H1 (cell line): Measurements from ENCODE around the gene COLEC12. TPM values are rescaled to one million over a fixed set of nuclear protein-coding genes. Genes with fewer than 3 reads are reported as not detected.

Experiments
- CTCF ChIA-PET: fragments of 300-600 bp; sonication (Branson Sonifier 250); formaldehyde crosslinking; loops from one replicate; lab custom pipeline; 2021; ENCODE audit not compliant: partially characterized antibody; lab: Charles Lee
- POLR2A ChIA-PET: fragments of 300-600 bp; sonication (Branson Sonifier 250); formaldehyde crosslinking; loops from one replicate; lab custom pipeline; 2021; ENCODE audit warnings: inconsistent platforms; ENCODE audit not compliant: partially characterized antibody; lab: Charles Lee
- DNase-seq, 2 experiments: peaks; one replicate each; pipeline versions ENCODE4 v3.0.0 to v3.0.0-alpha.2; 2010 to 2022; ENCODE audit warnings: low spot score in 2 of 2, low read depth in 1 of 2, mixed read lengths in 1 of 2
- FAIRE-seq: peaks from 2 replicates; lab custom pipeline; 2011; peaks lifted over from hg19 to GRCh38; lab: Jason Lieb, UNC
- H2AFZ ChIP-seq: 2 replicates; pipeline ENCODE4 v1.8.1; 2012; ENCODE audit warnings: low read length, inconsistent platforms
- H2AK5ac ChIP-seq: 2 replicates; pipeline ENCODE4 v1.6.1; 2013; ENCODE audit warnings: low read depth, low read length
- H2BK120ac ChIP-seq: replicated peaks from 2 replicates; pipeline ENCODE3; 2013; ENCODE audit warnings: low read depth, low read length, inconsistent platforms
- H2BK12ac ChIP-seq: 2 replicates; pipeline ENCODE4 v1.6.1; 2013; ENCODE audit warnings: low read depth, low read length
- H2BK15ac ChIP-seq: 2 replicates; pipeline ENCODE4 v1.6.1; 2013; ENCODE audit warnings: low read length
- H2BK20ac ChIP-seq: 2 replicates; pipeline ENCODE4 v1.6.1; 2013; ENCODE audit warnings: low read length
- H2BK5ac ChIP-seq: 2 replicates; pipeline ENCODE4 v1.6.1; 2013; ENCODE audit warnings: low read depth, low read length
- H3K14ac ChIP-seq: 2 replicates; pipeline ENCODE4 v1.6.1; 2013; ENCODE audit warnings: inconsistent platforms; ENCODE audit not compliant: insufficient read length
- H3K18ac ChIP-seq: 2 replicates; pipeline ENCODE4 v1.6.1; 2013; ENCODE audit warnings: low read length; ENCODE audit errors: extremely low read depth
- H3K23ac ChIP-seq: 2 replicates; pipeline ENCODE4 v1.6.1; 2013; ENCODE audit warnings: inconsistent platforms; ENCODE audit not compliant: insufficient read length
- H3K23me2 ChIP-seq: 2 replicates; pipeline ENCODE4 v1.6.1; 2013; ENCODE audit warnings: low read depth, low read length
- H3K27ac ChIP-seq: 2 replicates; pipeline ENCODE4 v1.6.1; 2011; ENCODE audit warnings: low read depth, low read length, inconsistent platforms
- H3K27me3 ChIP-seq, 4 experiments: replicated peaks in 1 of 4; 1 replicate in 1 of 4; 2 replicates in 3 of 4; pipeline versions ENCODE4 v1.6.1 to v1.8.1; 2011 to 2013; ENCODE audit warnings: low read length in 3 of 4, mild to moderate bottlenecking in 3 of 4, inconsistent platforms in 2 of 4, mixed read lengths in 2 of 4, moderate library complexity in 1 of 4; ENCODE audit not compliant: control insufficient read depth in 3 of 4, insufficient read depth in 3 of 4; ENCODE audit errors: extremely low read depth in 1 of 4
- H3K36me3 ChIP-seq, 4 experiments: 2 replicates each; pipeline versions ENCODE4 v1.6.1 to v1.8.1; 2011 to 2013; ENCODE audit warnings: mild to moderate bottlenecking in 4 of 4, low read length in 3 of 4, moderate library complexity in 2 of 4, control low read depth in 1 of 4, inconsistent platforms in 1 of 4; ENCODE audit not compliant: insufficient read depth in 4 of 4, control insufficient read depth in 2 of 4
- H3K4ac ChIP-seq: replicated peaks from 2 replicates; pipeline ENCODE3; 2013; ENCODE audit warnings: low read length, low read depth, mixed read lengths, inconsistent platforms; ENCODE audit not compliant: insufficient read length
- H3K4me1 ChIP-seq, 4 experiments: replicated peaks in 1 of 4; 1 replicate in 1 of 4; 2 replicates in 3 of 4; pipeline versions ENCODE4 v1.6.1 to v1.8.1; 2011 to 2013; ENCODE audit warnings: low read length in 3 of 4, inconsistent platforms in 2 of 4, mixed read lengths in 1 of 4; ENCODE audit not compliant: insufficient read depth in 4 of 4, control insufficient read depth in 3 of 4
- H3K4me2 ChIP-seq, 2 experiments: 2 replicates each; pipeline versions ENCODE4 v1.6.1 to v1.8.1; 2011 to 2013; ENCODE audit warnings: low read depth in 2 of 2, low read length in 2 of 2, control low read depth in 1 of 2, inconsistent platforms in 1 of 2, mild to moderate bottlenecking in 1 of 2; ENCODE audit not compliant: insufficient read depth in 1 of 2
- H3K4me3 ChIP-seq, 4 experiments: fragments of 200-600, 300-600 bp in 1 of 4; sonication (generic), shearing (Covaris generic), sonication (Bioruptor Twin) in 1 of 4; 2 replicates each; pipeline versions ENCODE4 v1.5.1 to v1.8.1; 2011 to 2016; ENCODE audit warnings: low read length in 4 of 4, low read depth in 3 of 4, control low read depth in 2 of 4, inconsistent platforms in 2 of 4, mild to moderate bottlenecking in 2 of 4, mixed read lengths in 1 of 4, moderate library complexity in 1 of 4; ENCODE audit not compliant: insufficient read depth in 2 of 4; ENCODE audit errors: extremely low read depth in 1 of 4
- H3K56ac ChIP-seq: replicated peaks from 2 replicates; pipeline ENCODE3; 2013; ENCODE audit warnings: low read depth, mild to moderate bottlenecking, mixed read lengths, low read length, inconsistent platforms; ENCODE audit not compliant: insufficient read length
- H3K79me1 ChIP-seq: 2 replicates; pipeline ENCODE4 v1.6.1; 2013; ENCODE audit warnings: low read depth, low read length, control low read depth
- H3K79me2 ChIP-seq, 2 experiments: 2 replicates each; pipeline versions ENCODE4 v1.6.1 to v1.8.1; 2012 to 2013; ENCODE audit warnings: low read length in 2 of 2, mild to moderate bottlenecking in 2 of 2, inconsistent platforms in 1 of 2; ENCODE audit not compliant: insufficient read depth in 2 of 2, control insufficient read depth in 1 of 2
- H3K9ac ChIP-seq, 4 experiments: replicated peaks in 1 of 4; 1 replicate in 1 of 4; 2 replicates in 3 of 4; pipeline versions ENCODE4 v1.6.1 to v1.8.1; 2011 to 2013; ENCODE audit warnings: low read depth in 3 of 4, low read length in 3 of 4, control low read depth in 2 of 4, mild to moderate bottlenecking in 2 of 4, moderate library complexity in 2 of 4, inconsistent platforms in 1 of 4; ENCODE audit errors: extremely low read depth in 1 of 4
- H3K9me3 ChIP-seq, 2 experiments: 2 replicates each; pipeline versions ENCODE4 v1.6.1 to v1.8.1; 2012 to 2013; ENCODE audit warnings: mild to moderate bottlenecking in 2 of 2, moderate library complexity in 2 of 2, control low read depth in 1 of 2, inconsistent platforms in 1 of 2, low read depth in 1 of 2, low read length in 1 of 2, mixed read lengths in 1 of 2; ENCODE audit not compliant: insufficient read depth in 2 of 2
- H4K20me1 ChIP-seq, 2 experiments: replicated peaks in 1 of 2; 2 replicates each; pipeline versions ENCODE3 to v1.8.1; 2011 to 2013; ENCODE audit warnings: inconsistent platforms in 2 of 2, low read length in 2 of 2, mild to moderate bottlenecking in 1 of 2; ENCODE audit not compliant: insufficient read depth in 2 of 2, control insufficient read depth in 1 of 2
- H4K5ac ChIP-seq: 2 replicates; pipeline ENCODE4 v1.6.1; 2013; ENCODE audit warnings: low read length, low read depth, mixed read lengths, inconsistent platforms; ENCODE audit not compliant: insufficient read length
- H4K8ac ChIP-seq: 2 replicates; pipeline ENCODE4 v1.8.0; 2013; ENCODE audit warnings: mild to moderate bottlenecking, moderate library complexity, low read length, inconsistent platforms; ENCODE audit not compliant: insufficient read depth; ENCODE audit errors: extremely low read depth
- H4K91ac ChIP-seq: replicated peaks from 2 replicates; pipeline ENCODE3; 2013; ENCODE audit warnings: low read length, mixed read lengths, inconsistent platforms; ENCODE audit not compliant: insufficient read length
- CHD1 ChIP-seq: IDR thresholded peaks from 2 replicates; pipeline ENCODE4 v1.6.1; 2012; ENCODE audit warnings: low read depth, low read length, improper control_type of control experiment
- GABPA ChIP-seq: IDR thresholded peaks from 2 replicates; pipeline ENCODE4 v1.6.1; 2011; ENCODE audit warnings: mild to moderate bottlenecking, low read length, moderate library complexity, borderline replicate concordance; ENCODE audit not compliant: insufficient read depth
- GTF2F1 ChIP-seq: IDR thresholded peaks from 2 replicates; pipeline ENCODE4 v1.6.1; 2012; ENCODE audit warnings: low read depth, low read length, improper control_type of control experiment, borderline replicate concordance
- KDM1A ChIP-seq: fragments of 200-600, 300-600 bp; sonication (generic); IDR thresholded peaks from 2 replicates; pipeline ENCODE4 v1.7.1; 2016; ENCODE audit warnings: mild to moderate bottlenecking, low read length, borderline replicate concordance
- RAD21 ChIP-seq, 2 experiments: IDR thresholded peaks in 1 of 2; conservative IDR thresholded peaks in 1 of 2; 2 replicates each; pipeline ENCODE4 v1.6.1; 2011; ENCODE audit warnings: low read depth in 2 of 2, low read length in 2 of 2, improper control_type of control experiment in 1 of 2, inconsistent platforms in 1 of 2, mild to moderate bottlenecking in 1 of 2, moderate library complexity in 1 of 2
- RFX5 ChIP-seq: IDR thresholded peaks from 2 replicates; pipeline ENCODE4 v1.6.1; 2011; ENCODE audit warnings: low read depth, low read length, improper control_type of control experiment, borderline replicate concordance
- SRF ChIP-seq: IDR thresholded peaks from 2 replicates; pipeline ENCODE4 v1.6.1; 2011; ENCODE audit warnings: mild to moderate bottlenecking, low read depth, low read length, moderate library complexity
- SUZ12 ChIP-seq: fragments of 200-600 bp; sonication (generic); IDR thresholded peaks from 2 replicates; pipeline ENCODE4 v1.6.1; 2012; ENCODE audit warnings: mild to moderate bottlenecking, inconsistent platforms, low read length, moderate library complexity, mixed read lengths
- TBP ChIP-seq: IDR thresholded peaks from 2 replicates; pipeline ENCODE4 v1.6.1; 2011; ENCODE audit warnings: low read depth, low read length, improper control_type of control experiment
- YY1 ChIP-seq: IDR thresholded peaks from 2 replicates; pipeline ENCODE4 v1.6.1; 2011; ENCODE audit warnings: low read depth, mild to moderate bottlenecking, low read length
- WGBS, 2 experiments: shearing (Covaris generic) in 1 of 2; methylation state at CpG; one replicate each; pipeline versions ENCODE4 v1.1.6 to v1.1.7; 2013 to 2015; ENCODE audit warnings: low lambda C conversion rate in 2 of 2, mixed read lengths in 2 of 2, inconsistent platforms in 1 of 2, low coverage in 1 of 2, missing lambda C conversion rate in 1 of 2; ENCODE audit not compliant: insufficient replicate concordance in 2 of 2, insufficient coverage in 1 of 2, insufficient read length in 1 of 2; ENCODE audit errors: extremely low coverage in 1 of 2, missing lambda C conversion rate in 1 of 2; 5-methylcytosine and 5-hydroxymethylcytosine counted together
- polyA plus RNA-seq, 7 experiments: library from polyadenylated mRNA; depleted of rRNA in 3 of 7; stranded (reverse) in 5 of 7; unstranded in 2 of 7; fragments of >200 nt in 5 of 7; fragments of 200-250 nt in 2 of 7; gene quantifications; 1 replicate in 5 of 7; 2 replicates in 1 of 7; 4 replicates in 1 of 7; pipeline versions ENCODE4 v1.2.1 to v1.2.3, GENCODE V29; 2011 to 2013; ENCODE audit warnings: missing spikeins in 2 of 7, mixed read lengths in 2 of 7
- total RNA-seq: library from RNA; stranded (reverse); fragmentation: NEBNext Ultra II Directional; extraction: Animal tissue kit (Norgen Biotek cat#: 25700); gene quantifications from 2 replicates; pipeline ENCODE4 v1.2.1, GENCODE V29; 2021
- TF ChIP-seq, protein P1 (sequence below): IDR thresholded peaks from 2 replicates; pipeline ENCODE4 v1.6.1; 2012; ENCODE audit warnings: inconsistent platforms
- TF ChIP-seq, protein P2 (sequence below): IDR thresholded peaks from 2 replicates; pipeline ENCODE4 v1.6.1; 2011; ENCODE audit warnings: low read depth, mild to moderate bottlenecking, low read length; ENCODE audit not compliant: insufficient read depth
- TF ChIP-seq, protein P3 (sequence below): IDR thresholded peaks from 2 replicates; pipeline ENCODE4 v1.6.1; 2012; ENCODE audit warnings: inconsistent platforms

COLEC12 gene
- total and polyA plus RNA-seq, 2 of the 8 experiments (the other 6 are each of a cell fraction or from before 2014, with no cell fraction given), result 0.44 to 2.3 TPM

DNA sequence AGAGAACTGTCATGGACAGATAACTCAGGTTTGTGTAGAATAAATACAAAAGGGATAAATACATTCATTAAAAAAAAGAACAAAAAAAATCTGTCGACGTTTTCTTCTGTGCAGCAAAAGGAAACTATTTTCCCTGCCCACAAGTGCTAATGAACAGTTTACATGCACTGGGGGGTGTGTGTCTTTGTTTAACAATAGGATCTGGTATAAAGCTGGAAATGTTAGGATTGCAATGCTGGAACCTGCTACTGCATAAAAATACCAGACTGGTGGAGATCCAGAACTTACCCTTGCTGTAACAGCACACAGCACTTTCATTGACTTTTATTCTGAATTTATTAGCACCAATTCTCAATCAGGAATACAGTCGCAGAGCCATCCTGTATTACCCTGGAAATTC lies 148.1 kb downstream of the COLEC12 start:
- Histone ChIP-seq H3K56ac (no peak overlapping the region), H2AK5ac (no peak overlapping the region), H3K4me2 (no peak overlapping the region), H3K14ac (no peak overlapping the region), H3K9ac (no peak overlapping the region), H2AFZ (no peak overlapping the region), H3K36me3 (no peaks in the 10 kb centered on the region), H2BK120ac (no peak overlapping the region), H4K8ac (no peak overlapping the region), H2BK20ac (no peak overlapping the region), H4K91ac (no peak overlapping the region), H3K23me2 (no peaks in the 10 kb centered on the region), H3K4ac (no peak overlapping the region), H4K5ac (no peak overlapping the region), H3K27ac (no peak overlapping the region), H4K20me1 (no peaks in the 10 kb centered on the region), H3K79me2 (no peaks in the 10 kb centered on the region), H2BK12ac (no peak overlapping the region), H3K9me3 (no peaks in the 10 kb centered on the region), H2BK15ac (no peak overlapping the region), H3K23ac (no peak overlapping the region), H3K18ac (no peak overlapping the region), H3K4me1 (no peaks in the 10 kb centered on the region), H3K27me3 (no peaks in the 10 kb centered on the region), H2BK5ac (no peak overlapping the region), H3K4me3 (no peak overlapping the region), H3K79me1 (no peaks in the 10 kb centered on the region)
- ChIA-PET POLR2A (no interaction called here), CTCF (no interaction called here)
- FAIRE-seq (no peak), DNase-seq (no peak)
- WGBS, 2 experiments, result 88% methylated on average over 3 of the region's 3 CpGs; no CpG with 5 or more reads in 1 of the 2 experiments
- TF ChIP-seq RAD21 (IDR thresholded peaks at IDR 0.05 in 1 of 2, conservative IDR thresholded peaks at IDR 0.05 in 1 of 2; ENCODE audit: low read depth in 2 of 2, low read length in 2 of 2), result no peak
- no peak for TF ChIP-seq SRF
- no peak for TF ChIP-seq KDM1A
- no peak for TF ChIP-seq SUZ12
- TF ChIP-seq, protein P1, sequence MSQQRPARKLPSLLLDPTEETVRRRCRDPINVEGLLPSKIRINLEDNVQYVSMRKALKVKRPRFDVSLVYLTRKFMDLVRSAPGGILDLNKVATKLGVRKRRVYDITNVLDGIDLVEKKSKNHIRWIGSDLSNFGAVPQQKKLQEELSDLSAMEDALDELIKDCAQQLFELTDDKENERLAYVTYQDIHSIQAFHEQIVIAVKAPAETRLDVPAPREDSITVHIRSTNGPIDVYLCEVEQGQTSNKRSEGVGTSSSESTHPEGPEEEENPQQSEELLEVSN, result no peak
- TF ChIP-seq RFX5, result no peak
- no peak for TF ChIP-seq TBP
- TF ChIP-seq YY1, result no peak
- TF ChIP-seq GABPA, result no peak
- TF ChIP-seq GTF2F1, result no peak
- TF ChIP-seq, protein P2, sequence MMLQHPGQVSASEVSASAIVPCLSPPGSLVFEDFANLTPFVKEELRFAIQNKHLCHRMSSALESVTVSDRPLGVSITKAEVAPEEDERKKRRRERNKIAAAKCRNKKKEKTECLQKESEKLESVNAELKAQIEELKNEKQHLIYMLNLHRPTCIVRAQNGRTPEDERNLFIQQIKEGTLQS, result no peak
- no peak for TF ChIP-seq CHD1
- TF ChIP-seq, protein P3, sequence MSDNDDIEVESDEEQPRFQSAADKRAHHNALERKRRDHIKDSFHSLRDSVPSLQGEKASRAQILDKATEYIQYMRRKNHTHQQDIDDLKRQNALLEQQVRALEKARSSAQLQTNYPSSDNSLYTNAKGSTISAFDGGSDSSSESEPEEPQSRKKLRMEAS, result no peak
